Left ventricle myocardium inferior (tissue), 1 donor: ENCODE results near the gene RTP4. TPM values are rescaled to one million over a fixed set of nuclear protein-coding genes. Genes with fewer than 3 reads are reported as not detected.

Experiments used
- DNase-seq: peaks from one replicate; pipeline ENCODE4 v3.0.0-alpha.2; 2020
- H3K27ac ChIP-seq: fragments of 200-600 bp; replicated peaks from 2 replicates; pipeline ENCODE4 v1.8.0; 2021
- H3K27me3 ChIP-seq: fragments of 200-600 bp; 2 replicates; pipeline ENCODE4 v1.8.0; 2021; ENCODE audit warnings: low read depth
- H3K36me3 ChIP-seq: fragments of 200-600 bp; 2 replicates; pipeline ENCODE4 v1.8.0; 2021
- H3K4me1 ChIP-seq: fragments of 200-600 bp; 2 replicates; pipeline ENCODE4 v1.8.0; 2021
- H3K4me3 ChIP-seq: fragments of 200-600 bp; 2 replicates; pipeline ENCODE4 v1.8.0; 2021; ENCODE audit warnings: mild to moderate bottlenecking, moderate library complexity
- H3K9me3 ChIP-seq: fragments of 200-600 bp; replicated peaks from 2 replicates; pipeline ENCODE4 v1.8.0; 2021
- intact Hi-C: fragments of 100-400 bp; cut with micrococcal nuclease; formaldehyde crosslinking; loops from one replicate; pipeline ENCODE4 v1.11.0; 2022
- total RNA-seq: library from RNA; stranded (reverse); fragmentation: NEBNext Ultra II Directional; extraction: Animal tissue kit (Norgen Biotek cat#: 25700); gene quantifications from one replicate; pipeline ENCODE4 v1.2.1, GENCODE V29; 2021
- TF ChIP-seq, protein P1 (sequence below): fragments of 200-600 bp; IDR thresholded peaks from 2 replicates; pipeline ENCODE4 v1.8.0; 2021; ENCODE audit warnings: antibody characterized with exemption, mild to moderate bottlenecking, borderline replicate concordance
- donor health status: DM: no; HTN: yes; CAD: no; lungs with severe emphysema.

RTP4 gene
- total RNA-seq, 1 donor from 2014 or later, result 0.93 TPM

DNA sequence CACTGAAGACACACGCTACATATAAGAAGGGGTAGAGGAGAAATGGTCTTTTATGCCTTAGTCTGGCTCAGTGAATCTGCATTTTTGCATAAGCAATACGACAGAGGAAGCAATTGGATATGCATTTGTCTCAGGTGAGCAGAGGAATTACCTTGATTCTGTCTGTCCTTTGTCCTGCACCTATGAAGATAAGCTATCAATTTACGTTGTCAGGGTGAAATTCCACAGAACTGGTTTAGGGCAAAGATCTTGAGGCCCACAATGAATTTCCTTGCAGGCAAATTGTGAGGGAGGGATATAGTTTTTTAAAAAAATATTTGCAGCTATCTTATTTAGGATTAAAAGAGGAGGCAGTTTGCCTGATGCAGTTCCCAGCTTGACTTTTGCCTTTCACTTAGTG lies 45.1 kb upstream of the RTP4 start:
- Histone ChIP-seq H3K27ac (no peak overlapping the region), H3K27me3 (peaks cover 25% of the 10 kb centered on the region), H3K36me3 (no peaks in the 10 kb centered on the region), H3K4me3 (no peak overlapping the region), H3K4me1 (peaks cover 13% of the 10 kb centered on the region), H3K9me3 (no peaks in the 10 kb centered on the region)
- intact Hi-C loops, result no loop called here
- no peak for DNase-seq
- TF ChIP-seq, protein P1, sequence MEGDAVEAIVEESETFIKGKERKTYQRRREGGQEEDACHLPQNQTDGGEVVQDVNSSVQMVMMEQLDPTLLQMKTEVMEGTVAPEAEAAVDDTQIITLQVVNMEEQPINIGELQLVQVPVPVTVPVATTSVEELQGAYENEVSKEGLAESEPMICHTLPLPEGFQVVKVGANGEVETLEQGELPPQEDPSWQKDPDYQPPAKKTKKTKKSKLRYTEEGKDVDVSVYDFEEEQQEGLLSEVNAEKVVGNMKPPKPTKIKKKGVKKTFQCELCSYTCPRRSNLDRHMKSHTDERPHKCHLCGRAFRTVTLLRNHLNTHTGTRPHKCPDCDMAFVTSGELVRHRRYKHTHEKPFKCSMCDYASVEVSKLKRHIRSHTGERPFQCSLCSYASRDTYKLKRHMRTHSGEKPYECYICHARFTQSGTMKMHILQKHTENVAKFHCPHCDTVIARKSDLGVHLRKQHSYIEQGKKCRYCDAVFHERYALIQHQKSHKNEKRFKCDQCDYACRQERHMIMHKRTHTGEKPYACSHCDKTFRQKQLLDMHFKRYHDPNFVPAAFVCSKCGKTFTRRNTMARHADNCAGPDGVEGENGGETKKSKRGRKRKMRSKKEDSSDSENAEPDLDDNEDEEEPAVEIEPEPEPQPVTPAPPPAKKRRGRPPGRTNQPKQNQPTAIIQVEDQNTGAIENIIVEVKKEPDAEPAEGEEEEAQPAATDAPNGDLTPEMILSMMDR, result no peak

DNA sequence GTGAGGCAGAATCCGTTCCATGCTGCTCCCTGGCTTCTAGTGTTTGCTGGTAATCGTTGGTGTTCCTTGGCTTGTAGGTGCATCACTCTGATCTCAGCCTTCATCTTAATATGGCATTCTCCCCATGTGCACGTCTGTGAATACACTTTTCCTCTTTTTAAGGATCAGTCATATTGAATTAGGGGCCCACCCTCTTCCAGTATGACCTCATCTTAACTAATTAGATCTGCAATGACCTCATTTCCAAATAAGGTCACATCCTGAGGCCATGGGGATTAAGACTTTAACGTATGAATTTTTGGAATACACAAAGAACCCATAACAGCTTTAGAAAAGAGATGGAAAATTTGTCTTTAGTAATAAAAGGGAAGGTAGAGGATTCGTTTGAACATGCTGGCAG lies 42.6 kb upstream of the RTP4 start:
- H3K27ac ChIP-seq, result no peak overlapping the region
- H3K36me3 ChIP-seq, result no peaks in the 10 kb centered on the region
- intact Hi-C loops, result no loop called here
- TF ChIP-seq, protein P1, result no peak
- peaks cover 28% of the 10 kb centered on the region for H3K27me3 ChIP-seq
- no peak overlapping the region for H3K4me3 ChIP-seq
- DNase-seq, result no peak
- H3K9me3 ChIP-seq, result no peaks in the 10 kb centered on the region
- H3K4me1 ChIP-seq, result no peaks in the 10 kb centered on the region

DNA sequence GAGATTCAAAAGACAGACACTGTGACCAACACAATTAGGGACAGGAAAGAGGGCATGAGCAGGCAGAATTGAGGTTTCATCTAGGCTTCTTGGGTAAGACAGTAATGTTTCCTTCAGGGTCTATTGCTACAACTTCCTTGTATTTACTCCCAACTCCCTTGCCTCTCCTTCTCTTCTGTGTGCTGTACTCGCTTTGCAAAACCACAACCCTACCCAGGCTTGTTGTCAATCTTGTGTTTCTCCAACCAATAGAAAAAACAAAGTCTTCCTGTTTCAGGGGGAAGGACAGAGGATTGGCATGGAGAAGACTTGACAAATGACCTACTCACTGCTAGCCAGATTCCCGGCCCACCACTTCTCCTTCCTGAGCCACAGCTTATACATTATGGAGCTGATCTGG lies 40.3 kb upstream of the RTP4 start:
- TF ChIP-seq, protein P1, result no peak
- no peaks in the 10 kb centered on the region for H3K4me1 ChIP-seq
- intact Hi-C loops, result no loop called here
- no peak overlapping the region for H3K4me3 ChIP-seq
- peaks cover 33% of the 10 kb centered on the region for H3K27me3 ChIP-seq
- H3K27ac ChIP-seq, result no peak overlapping the region
- DNase-seq, result no peak
- no peaks in the 10 kb centered on the region for H3K36me3 ChIP-seq
- H3K9me3 ChIP-seq, result no peaks in the 10 kb centered on the region

DNA sequence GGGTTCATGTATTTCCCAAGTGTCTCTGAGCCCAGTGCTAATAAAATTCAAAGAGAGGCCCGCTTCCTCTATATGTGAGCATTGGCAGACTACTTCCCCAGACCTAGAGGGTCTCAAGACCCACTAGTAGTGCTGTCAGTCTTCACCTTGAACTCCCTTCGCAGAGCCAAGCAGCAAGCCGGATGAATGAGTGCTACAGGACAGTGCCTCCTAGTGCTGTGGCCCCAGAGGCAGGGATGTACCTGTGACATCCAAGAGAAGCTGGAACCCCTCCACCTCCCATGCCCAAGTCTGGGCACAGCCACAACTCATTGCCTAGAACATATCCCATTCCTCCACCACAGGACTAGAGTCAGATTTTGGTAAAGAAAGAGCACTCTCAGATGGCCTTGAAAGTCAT lies 39.5 kb upstream of the RTP4 start:
- TF ChIP-seq, protein P1, result no peak
- no peaks in the 10 kb centered on the region for H3K4me1 ChIP-seq
- H3K9me3 ChIP-seq, result no peaks in the 10 kb centered on the region
- intact Hi-C loops, result no loop called here
- no peak for DNase-seq
- H3K36me3 ChIP-seq, result no peaks in the 10 kb centered on the region
- peaks cover 28% of the 10 kb centered on the region for H3K27me3 ChIP-seq
- no peak overlapping the region for H3K27ac ChIP-seq
- H3K4me3 ChIP-seq, result no peak overlapping the region

DNA sequence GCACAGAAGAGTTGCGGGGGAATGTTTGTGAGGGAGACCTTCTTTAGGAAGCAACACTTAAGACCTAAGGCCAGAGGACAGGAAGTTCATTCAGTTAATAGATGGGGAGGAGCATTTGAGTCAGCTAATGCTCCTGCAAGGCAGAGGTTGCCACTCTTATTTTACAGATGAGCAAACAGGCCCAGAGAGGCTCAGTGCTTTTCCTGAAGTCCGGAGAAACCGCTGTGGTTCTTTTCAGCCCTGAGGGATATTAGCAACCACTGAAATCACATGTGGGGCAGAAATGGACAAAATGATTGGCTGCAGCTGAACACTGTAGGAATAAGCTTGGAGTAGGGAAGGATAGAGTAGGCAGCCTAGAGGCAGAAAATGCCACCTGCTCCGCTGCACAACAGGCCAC lies 33.3 kb upstream of the RTP4 start:
- Histone ChIP-seq H3K27me3 (peaks cover 26% of the 10 kb centered on the region), H3K27ac (no peak overlapping the region), H3K36me3 (no peaks in the 10 kb centered on the region), H3K9me3 (no peaks in the 10 kb centered on the region), H3K4me3 (no peak overlapping the region), H3K4me1 (no peaks in the 10 kb centered on the region)
- intact Hi-C loops, result no loop called here
- DNase-seq, result no peak
- TF ChIP-seq, protein P1, result no peak

DNA sequence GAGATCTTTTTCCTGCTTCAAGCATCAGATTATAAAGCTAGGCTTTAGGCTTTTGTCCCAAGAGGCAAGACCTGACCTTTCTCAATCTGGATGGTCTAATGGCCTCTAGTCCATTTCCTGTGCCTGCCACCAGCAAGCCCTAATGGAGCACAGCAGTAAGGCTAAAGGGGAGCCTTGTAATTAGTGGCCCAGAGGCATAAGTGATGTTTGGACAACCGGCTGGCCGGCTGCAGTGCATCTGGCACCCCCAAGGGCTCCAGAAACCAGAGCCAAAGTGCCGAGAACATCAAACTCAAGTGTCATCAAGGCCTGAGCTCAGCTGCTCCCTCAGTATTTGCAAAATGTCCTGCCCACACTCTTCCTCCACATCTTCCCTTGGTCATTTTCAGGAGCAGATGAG lies 31.9 kb upstream of the RTP4 start:
- no peak for DNase-seq
- TF ChIP-seq, protein P1, result no peak
- Histone ChIP-seq H3K27me3 (peaks cover 26% of the 10 kb centered on the region), H3K36me3 (no peaks in the 10 kb centered on the region), H3K9me3 (no peaks in the 10 kb centered on the region), H3K27ac (no peak overlapping the region), H3K4me3 (no peak overlapping the region), H3K4me1 (no peaks in the 10 kb centered on the region)
- intact Hi-C loops, result no loop called here
